GM12878 (cell line): ENCODE results near the gene ETV6. TPM values are rescaled to one million over a fixed set of nuclear protein-coding genes. Genes with fewer than 3 reads are reported as not detected.

Source experiments
- ATAC-seq: fragments of 200-7000 bp; cut with Tn5 transposase; 3 replicates; pipeline ENCODE4 v1.9.1; 2020; ENCODE audit warnings: mild to moderate bottlenecking, moderate library complexity
- BruUV-seq: library from RNA; stranded (reverse); fragments of 400-500 nt; replicated peaks from 2 replicates; lab custom pipeline; 2021; lab: Mats Ljungman, UMichigan
- CTCF ChIA-PET: fragments of 300-600 bp; sonication (Branson Sonifier 250); formaldehyde crosslinking; extraction: SDS; loops from one replicate; lab custom pipeline; 2021; ENCODE audit warnings: inconsistent platforms; lab: Yijun Ruan, JAX
- POLR2A ChIA-PET: fragments of 350-600 bp; formaldehyde crosslinking; extraction: SDS; loops from one replicate; lab custom pipeline; 2021; ENCODE audit warnings: inconsistent platforms; lab: Charles Lee
- RAD21 ChIA-PET: fragments of 300-600 bp; sonication (Branson Sonifier 250); formaldehyde crosslinking; loops from one replicate; lab custom pipeline; 2023; ENCODE audit warnings: antibody characterized with exemption; ENCODE audit not compliant: unreplicated experiment; lab: Charles Lee
- SMC1A ChIA-PET: fragments of 300-600 bp; sonication (Branson Sonifier 250); formaldehyde crosslinking; loops from one replicate; lab custom pipeline; 2023; ENCODE audit not compliant: unreplicated experiment, uncharacterized antibody; lab: Charles Lee
- DNase-seq: peaks from one replicate; pipeline ENCODE4 v3.0.0-alpha.2; 2011; ENCODE audit warnings: low read depth, low spot score
- FAIRE-seq: peaks from 3 replicates; lab custom pipeline; 2011; peaks lifted over from hg19 to GRCh38; lab: Jason Lieb, UNC
- H2AFZ ChIP-seq: 2 replicates; pipeline ENCODE4 v1.6.0; 2011; ENCODE audit warnings: low read depth, low read length, control low read depth; ENCODE audit not compliant: control insufficient read depth
- H3K27ac ChIP-seq: 2 replicates; pipeline ENCODE4 v1.5.1; 2011; ENCODE audit warnings: control low read depth; ENCODE audit not compliant: control insufficient read depth, insufficient read depth
- H3K27me3 ChIP-seq, 2 experiments: replicated peaks in 1 of 2; 2 replicates each; pipeline versions ENCODE4 v1.6.0 to v1.6.1; 2011; ENCODE audit warnings: low read length in 1 of 2; ENCODE audit not compliant: control insufficient read depth in 2 of 2, insufficient read depth in 2 of 2
- H3K36me3 ChIP-seq, 2 experiments: 2 replicates each; pipeline ENCODE4 v1.5.1; 2011; ENCODE audit warnings: low read length in 1 of 2; ENCODE audit not compliant: control insufficient read depth in 2 of 2, insufficient read depth in 2 of 2
- H3K4me1 ChIP-seq: 2 replicates; pipeline ENCODE4 v1.6.1; 2011; ENCODE audit warnings: mild to moderate bottlenecking, low read length, moderate library complexity, mixed read lengths; ENCODE audit not compliant: control insufficient read depth, insufficient read depth
- H3K4me2 ChIP-seq: 2 replicates; pipeline ENCODE4 v1.6.0; 2011; ENCODE audit warnings: control low read depth; ENCODE audit not compliant: control insufficient read depth, insufficient read depth
- H3K4me3 ChIP-seq: fragments of 200-600 bp; sonication (generic); 2 replicates; pipeline ENCODE4 v1.5.1; 2016
- H3K79me2 ChIP-seq: 2 replicates; pipeline ENCODE4 v1.6.0; 2011; ENCODE audit warnings: low read length; ENCODE audit not compliant: control insufficient read depth, insufficient read depth
- H3K9ac ChIP-seq: 2 replicates; pipeline ENCODE4 v1.8.0; 2011; ENCODE audit warnings: low read length, control low read depth, mixed read lengths; ENCODE audit not compliant: control insufficient read depth, insufficient read depth
- H3K9me3 ChIP-seq: replicated peaks from 3 replicates; pipeline ENCODE4 v1.5.1; 2011; ENCODE audit warnings: mild to moderate bottlenecking, low read length; ENCODE audit not compliant: control insufficient read depth, insufficient read depth
- H4K20me1 ChIP-seq: 2 replicates; pipeline ENCODE4 v1.6.0; 2011; ENCODE audit not compliant: control insufficient read depth, insufficient read depth
- CBX5 ChIP-seq: sonication (generic); IDR thresholded peaks from 2 replicates; pipeline ENCODE4 v1.6.1; 2016; ENCODE audit warnings: low read depth, moderate library complexity, mild to moderate bottlenecking, inconsistent platforms
- EGR1 ChIP-seq, 2 experiments: IDR thresholded peaks; 1 replicate in 1 of 2; 2 replicates in 1 of 2; pipeline ENCODE4 v1.6.1; 2011 to 2012; ENCODE audit warnings: low read depth in 2 of 2, low read length in 2 of 2, borderline replicate concordance in 1 of 2, mild to moderate bottlenecking in 1 of 2, moderate library complexity in 1 of 2
- FOS ChIP-seq: IDR thresholded peaks from 3 replicates; pipeline ENCODE4 v1.6.1; 2011; ENCODE audit warnings: borderline replicate concordance; ENCODE audit not compliant: insufficient read length; ENCODE audit errors: extremely low read depth
- JUNB ChIP-seq: IDR thresholded peaks from 2 replicates; pipeline ENCODE4 v1.6.1; 2016; ENCODE audit warnings: antibody characterized with exemption, mild to moderate bottlenecking
- NR2F1 ChIP-seq: fragments of 450-650 bp; conservative IDR thresholded peaks from 2 replicates; pipeline ENCODE4 v1.6.1; 2017; ENCODE audit warnings: mild to moderate bottlenecking
- POLR2AphosphoS5 ChIP-seq: IDR thresholded peaks from 2 replicates; pipeline ENCODE4 v1.6.1; 2011; ENCODE audit warnings: mild to moderate bottlenecking, low read length, inconsistent platforms
- RAD51 ChIP-seq: fragments of 450-650 bp; IDR thresholded peaks from 2 replicates; pipeline ENCODE4 v1.6.1; 2016; ENCODE audit warnings: moderate library complexity, mild to moderate bottlenecking, inconsistent platforms
- RB1 ChIP-seq: fragments of 450-650 bp; formaldehyde crosslinking; IDR thresholded peaks from 2 replicates; pipeline ENCODE4 v1.6.1; 2017; ENCODE audit warnings: mild to moderate bottlenecking, borderline replicate concordance
- RELA ChIP-seq: fragments of 450-650 bp; IDR thresholded peaks from 2 replicates; pipeline ENCODE4 v1.8.0; 2014; ENCODE audit warnings: borderline replicate concordance; ENCODE audit not compliant: partially characterized antibody
- RELB ChIP-seq: fragments of 450-650 bp; IDR thresholded peaks from 2 replicates; pipeline ENCODE4 v1.6.1; 2017; ENCODE audit warnings: low read depth, mild to moderate bottlenecking, moderate library complexity
- RUNX3 ChIP-seq: IDR thresholded peaks from 2 replicates; pipeline ENCODE4 v1.6.1; 2012; ENCODE audit warnings: low read length, inconsistent platforms
- SIX5 ChIP-seq: IDR thresholded peaks from 2 replicates; pipeline ENCODE4 v1.6.1; 2011; ENCODE audit warnings: mild to moderate bottlenecking, low read depth, low read length, moderate library complexity; ENCODE audit not compliant: severe bottlenecking
- ZBTB4 ChIP-seq: fragments of 450-650 bp; formaldehyde crosslinking; IDR thresholded peaks from 2 replicates; pipeline ENCODE4 v1.4.0; 2022; ENCODE audit warnings: mild to moderate bottlenecking, moderate library complexity
- ZNF217 ChIP-seq: fragments of 450-650 bp; IDR thresholded peaks from 2 replicates; pipeline ENCODE4 v1.6.1; 2017; ENCODE audit warnings: antibody characterized with exemption, mild to moderate bottlenecking
- WGBS: methylation state at CpG from one replicate; pipeline ENCODE4 v1.1.6; 2016; ENCODE audit warnings: low lambda C conversion rate; ENCODE audit not compliant: insufficient replicate concordance, insufficient coverage; ENCODE audit errors: missing lambda C conversion rate; 5-methylcytosine and 5-hydroxymethylcytosine counted together
- in situ Hi-C: fragments of 300-500 bp; cut with MboI; formaldehyde crosslinking; loops from 9 replicates; pipeline ENCODE4 v1.14.3; 2018; ENCODE audit warnings: mixed read lengths
- intact Hi-C: fragments of 100-400 bp; cut with micrococcal nuclease; formaldehyde crosslinking; loops from one replicate; pipeline ENCODE4 v1.14.2; 2022; ENCODE audit not compliant: unreplicated experiment
- polyA plus RNA-seq, 11 experiments: library from polyadenylated mRNA; depleted of rRNA in 4 of 11; unstranded in 6 of 11; stranded (reverse) in 5 of 11; fragments of >200 nt; fragmentation: Nextera tagmentation in 4 of 11; fragmentation: Illumina TruSeq in 1 of 11; extraction: Ambion mirVana in 4 of 11; extraction: Trizol in 1 of 11; gene quantifications; 1 replicate in 1 of 11; 2 replicates in 10 of 11; pipeline versions ENCODE4 v1.2.1 to v1.2.3, GENCODE V29; 2011 to 2016; ENCODE audit warnings: inconsistent platforms in 2 of 11, missing spikeins in 2 of 11, low read depth in 1 of 11
- total RNA-seq, 4 experiments: library from RNA; depleted of rRNA in 3 of 4; stranded (reverse); fragments of >200 nt in 3 of 4; fragmentation: Illumina TruSeq in 1 of 4; extraction: Trizol in 1 of 4; gene quantifications; 2 replicates each; pipeline versions ENCODE4 v1.2.1 to v1.2.3, GENCODE V29; 2013 to 2021
- TF ChIP-seq, protein P1 (sequence below): fragments of 450-650 bp; IDR thresholded peaks from 2 replicates; pipeline ENCODE4 v1.6.1; 2016; ENCODE audit warnings: mild to moderate bottlenecking

The ETV6 gene
- total and polyA plus RNA-seq, 10 of the 15 experiments (the other 5 are each of a cell fraction or from before 2014, with no cell fraction given): 6.6 to 74.8 (median 24.6) TPM

DNA sequence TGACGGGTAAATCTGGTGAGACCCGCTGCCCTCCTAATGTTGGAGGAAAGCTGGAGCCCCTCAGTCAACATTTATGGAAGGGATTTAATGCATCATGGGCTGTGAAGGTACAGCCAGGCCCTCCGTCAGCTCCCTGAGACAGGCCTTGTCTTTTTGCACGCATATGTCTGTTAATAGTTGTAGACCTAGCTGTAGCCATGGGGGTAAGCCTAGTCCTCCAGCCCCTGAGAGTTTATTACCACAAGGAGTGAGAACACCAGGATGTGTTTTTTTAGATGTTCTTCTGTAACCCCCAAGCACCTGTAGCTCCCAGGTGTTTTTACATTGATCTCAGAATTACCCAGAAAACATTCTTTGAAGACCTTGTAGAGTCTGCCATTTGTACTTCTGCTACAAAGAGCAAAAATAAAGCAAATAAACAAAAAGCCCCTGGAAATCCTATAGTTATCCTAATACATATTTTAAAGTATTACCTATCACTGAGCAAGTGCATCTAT, 25.5 kb downstream of the ETV6 start:
- Histone ChIP-seq H3K36me3 (peaks cover 5 to 17% of the 10 kb centered on the region in 2 experiments), H3K4me3 (no peak overlapping the region), H3K27ac (no peak overlapping the region), H2AFZ (no peak overlapping the region), H3K4me2 (no peak overlapping the region), H3K4me1 (peaks cover 6% of the 10 kb centered on the region), H4K20me1 (peaks cover 15% of the 10 kb centered on the region), H3K9ac (no peak overlapping the region), H3K9me3 (no peaks in the 10 kb centered on the region), H3K79me2 (peaks cover 99% of the 10 kb centered on the region), H3K27me3 (no peaks in the 10 kb centered on the region)
- CTCF ChIA-PET: interaction anchor here (1.5 to 1.9 kb wide), 3 partner anchors 9 to 358 kb away, joined by 3 to 4 read pairs (median 4); no protein-coding TSS in a partner anchor
- TF ChIP-seq RELB (no peak), RELA (no peak), ZBTB4 (CRISPR knock-in tag) (no peak), ZNF217 (no peak), RB1 (no peak), RUNX3 (no peak), NR2F1 (no peak), RAD51 (no peak), CBX5 (no peak), EGR1 (IDR thresholded peaks at IDR 0.05; ENCODE audit: borderline replicate concordance in 1 of 2, low read depth in 2 of 2, low read length in 2 of 2) (no peak), SIX5 (no peak), FOS (no peak), JUNB (no peak), POLR2AphosphoS5 (no peak)
- TF ChIP-seq, protein P1, sequence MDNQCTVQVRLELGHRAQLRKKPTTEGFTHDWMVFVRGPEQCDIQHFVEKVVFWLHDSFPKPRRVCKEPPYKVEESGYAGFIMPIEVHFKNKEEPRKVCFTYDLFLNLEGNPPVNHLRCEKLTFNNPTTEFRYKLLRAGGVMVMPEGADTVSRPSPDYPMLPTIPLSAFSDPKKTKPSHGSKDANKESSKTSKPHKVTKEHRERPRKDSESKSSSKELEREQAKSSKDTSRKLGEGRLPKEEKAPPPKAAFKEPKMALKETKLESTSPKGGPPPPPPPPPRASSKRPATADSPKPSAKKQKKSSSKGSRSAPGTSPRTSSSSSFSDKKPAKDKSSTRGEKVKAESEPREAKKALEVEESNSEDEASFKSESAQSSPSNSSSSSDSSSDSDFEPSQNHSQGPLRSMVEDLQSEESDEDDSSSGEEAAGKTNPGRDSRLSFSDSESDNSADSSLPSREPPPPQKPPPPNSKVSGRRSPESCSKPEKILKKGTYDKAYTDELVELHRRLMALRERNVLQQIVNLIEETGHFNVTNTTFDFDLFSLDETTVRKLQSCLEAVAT: no peak
- POLR2A ChIA-PET: interaction anchor here (0.7 kb wide), 1 partner anchor 304 kb away, joined by 3 read pairs; no protein-coding TSS in a partner anchor
- 100% methylated on average over 4 of the region's 4 CpGs for WGBS
- no peak for DNase-seq
- SMC1A ChIA-PET: interaction anchor here (0.9 to 6.9 kb wide), 6 partner anchors 11 to 42 kb away, joined by 3 to 32 read pairs (median 7); no protein-coding TSS in a partner anchor
- no TSS peak for BruUV-seq
- ATAC-seq: no peak
- in situ Hi-C loops: no loop called here
- no peak for FAIRE-seq
- intact Hi-C loops: no loop called here
- RAD21 ChIA-PET: no interaction called here
